ENCODE results near the gene SYNDIG1. TPM values are rescaled to one million over a fixed set of nuclear protein-coding genes. Genes with fewer than 3 reads are reported as not detected.

The SYNDIG1 gene
- polyA plus RNA-seq, 2 of the 4 experiments (the other 2 are of a cell fraction): 0.96 to 2.6 TPM

- TF ChIP-seq HOXA7 (CRISPR knock-in tag; IDR thresholded peaks at IDR 0.05): no peak
- no peak for TF ChIP-seq HOXB5 (CRISPR knock-in tag; IDR thresholded peaks at IDR 0.05)
Measured at GRCh38 chr20:24572140-24572539, 102.7 kb downstream of the SYNDIG1 start (continued).

GRCh38 chr20:24572862-24573261 is 103.4 kb downstream of the SYNDIG1 start:
- TF ChIP-seq SMC3 (IDR thresholded peaks at IDR 0.05): no peak
- TF ChIP-seq KDM5A (IDR thresholded peaks at IDR 0.05): no peak
- no peak for TF ChIP-seq CHD4 (IDR thresholded peaks at IDR 0.05; ENCODE audit: borderline replicate concordance)
- no peak for TF ChIP-seq GATA3 (IDR thresholded peaks at IDR 0.05; ENCODE audit: borderline replicate concordance)
- no peak for TF ChIP-seq SREBF2 (IDR thresholded peaks at IDR 0.05)
- TF ChIP-seq PHF8 (IDR thresholded peaks at IDR 0.05; ENCODE audit: borderline replicate concordance, low read depth): no peak
- no peak for TF ChIP-seq TFCP2L1 (CRISPR knock-in tag; IDR thresholded peaks at IDR 0.05)
- TF ChIP-seq FOSB (CRISPR knock-in tag; IDR thresholded peaks at IDR 0.05): no peak
- no peak for TF ChIP-seq EHMT2 (IDR thresholded peaks at IDR 0.05; ENCODE audit: low read depth)
- no peak for TF ChIP-seq MYC (IDR thresholded peaks at IDR 0.05; ENCODE audit: borderline replicate concordance, low read length)
- WGBS (ENCODE audit: missing lambda C conversion rate): 41% methylated on average over 5 of the region's 5 CpGs
- no peak overlapping the region for H3K4me2 ChIP-seq
- no peaks in the 10 kb centered on the region for H3K9me3 ChIP-seq
- DNase-seq (ENCODE audit: low read depth in 1 of 2, low spot score in 1 of 2): no peak
- FAIRE-seq: no peak
- ChIA-PET CTCF (interaction anchor here (0.9 to 1.5 kb wide), 2 partner anchors 9 to 10 kb away, joined by 3 read pairs; no protein-coding TSS in a partner anchor), POLR2A (no interaction called here)
- H3K4me1 ChIP-seq: no peaks in the 10 kb centered on the region
- no peak overlapping the region for H3K4me3 ChIP-seq
- ATAC-seq: no peak
- no peak overlapping the region for H3K27ac ChIP-seq

GRCh38 chr20:24573557-24573956 is 104.1 kb downstream of the SYNDIG1 start:
- ATAC-seq (no peak), DNase-seq (ENCODE audit: low read depth in 1 of 2, low spot score in 1 of 2) (no peak), FAIRE-seq (no peak)
- CTCF ChIA-PET: interaction anchor here (0.9 kb wide), 1 partner anchor 10 kb away, joined by 3 read pairs; no protein-coding TSS in a partner anchor
- no peaks in the 10 kb centered on the region for H3K4me1 ChIP-seq
- no peak overlapping the region for H3K27ac ChIP-seq
- no peak for TF ChIP-seq RNF2 (IDR thresholded peaks at IDR 0.05; ENCODE audit: borderline replicate concordance, low read depth)
- no peak for TF ChIP-seq CHD2 (IDR thresholded peaks at IDR 0.05; ENCODE audit: low read length, partially characterized antibody)
- TF ChIP-seq EHF (CRISPR knock-in tag; IDR thresholded peaks at IDR 0.05): no peak
- TF ChIP-seq CHD4 (IDR thresholded peaks at IDR 0.05; ENCODE audit: borderline replicate concordance): no peak
- no peak for TF ChIP-seq FOSB (CRISPR knock-in tag; IDR thresholded peaks at IDR 0.05)
- TF ChIP-seq BHLHE40 (IDR thresholded peaks at IDR 0.05; ENCODE audit: low read depth, low read length): no peak
- TF ChIP-seq E2F6 (IDR thresholded peaks at IDR 0.05; ENCODE audit: borderline replicate concordance, low read depth): no peak
- TF ChIP-seq ZFP36 (IDR thresholded peaks at IDR 0.05; ENCODE audit: borderline replicate concordance, partially characterized antibody): no peak
- 56% methylated on average over 6 of the region's 6 CpGs for WGBS (ENCODE audit: missing lambda C conversion rate)
- POLR2A ChIA-PET: no interaction called here
- H3K4me3 ChIP-seq: no peak overlapping the region
- H3K9me3 ChIP-seq: no peaks in the 10 kb centered on the region
- H3K4me2 ChIP-seq: no peak overlapping the region

- Histone ChIP-seq H3K9me3 (no peaks in the 10 kb centered on the region), H3K4me3 (no peak overlapping the region), H3K4me1 (no peaks in the 10 kb centered on the region), H3K27ac (no peak overlapping the region), H3K4me2 (no peak overlapping the region)
- ATAC-seq: no peak
- TF ChIP-seq ZC3H11A (IDR thresholded peaks at IDR 0.05) (peak; percentile 70), USF2 (IDR thresholded peaks at IDR 0.05) (no peak)
- CTCF ChIA-PET: no interaction called here
- POLR2A ChIA-PET: no interaction called here
- WGBS (ENCODE audit: missing lambda C conversion rate): 39% methylated on average over 2 of the region's 2 CpGs
- FAIRE-seq: no peak
- no peak for DNase-seq (ENCODE audit: low read depth in 1 of 2, low spot score in 1 of 2)
Measured at GRCh38 chr20:24574307-24574706, 104.9 kb downstream of the SYNDIG1 start.
